Right atrium auricular region (tissue), 2 donors: ENCODE measurements around the gene ZNF423. TPM values are rescaled to one million over a fixed set of nuclear protein-coding genes. Genes with fewer than 3 reads are reported as not detected.
"Not testable (repeated sequence)": the region's sequence is repeated elsewhere in the genome, so short reads cannot be mapped to it uniquely, and the experiment has no call there.

ENCODE experiments used
- DNase-seq: peaks from one replicate; pipeline ENCODE4 v3.0.0-alpha.2; 2019; ENCODE audit warnings: low spot score
- H3K27ac ChIP-seq, 2 donors: fragments of 200-600 bp; sonication (generic); 1 replicate in 1 of 2; 2 replicates in 1 of 2; pipeline ENCODE4 v1.5.1; 2016 to 2019
- H3K27me3 ChIP-seq, 2 donors: fragments of 200-600 bp; sonication (generic); one replicate each; pipeline versions ENCODE4 v1.5.1 to v1.6.0; 2017 to 2019
- H3K36me3 ChIP-seq: fragments of 200-600 bp; sonication (generic); one replicate; pipeline ENCODE4 v1.5.1; 2016
- H3K4me1 ChIP-seq, 2 donors: fragments of 200-600 bp; sonication (generic); one replicate each; pipeline versions ENCODE4 v1.5.1 to v1.6.0; 2017 to 2019
- H3K4me3 ChIP-seq, 2 donors: fragments of 200-600 bp; sonication (generic); 1 replicate in 1 of 2; 2 replicates in 1 of 2; pipeline ENCODE4 v1.5.1; 2017 to 2019; ENCODE audit warnings: mild to moderate bottlenecking in 1 of 2, moderate library complexity in 1 of 2
- H3K9me3 ChIP-seq, 2 donors: fragments of 200-600 bp; sonication (generic); one replicate each; pipeline ENCODE4 v1.5.1; 2019
- CTCF ChIP-seq, 2 donors: fragments of 200-600 bp; sonication (generic); IDR thresholded peaks; one replicate each; pipeline ENCODE4 v1.5.1; 2019; ENCODE audit warnings: antibody characterized with exemption in 2 of 2
- total RNA-seq, 2 donors: library from RNA; depleted of rRNA; stranded (reverse); fragments of >200 nt; gene quantifications; one replicate each; pipeline ENCODE4 v1.1.0, GENCODE V29; 2016

Gene ZNF423
- total RNA-seq, 2 donors from 2014 or later, result 8.5 to 10.7 TPM

GRCh38 chr16:49566432-49566831 lies 289.5 kb downstream of the ZNF423 start:
- Histone ChIP-seq H3K27ac (no peak overlapping the region), H3K9me3 (no peaks in the 10 kb centered on the region), H3K4me3 (no peak overlapping the region), H3K36me3 (no peaks in the 10 kb centered on the region), H3K4me1 (no peaks in the 10 kb centered on the region), H3K27me3 (no peaks in the 10 kb centered on the region)
- DNase-seq, result no peak
- TF ChIP-seq CTCF (IDR thresholded peaks at IDR 0.05), result no peak

GRCh38 chr16:49564496-49565229 lies 291.2 kb downstream of the ZNF423 start:
- no peak overlapping the region for H3K4me3 ChIP-seq
- H3K27ac ChIP-seq, result no peak overlapping the region
- TF ChIP-seq CTCF (IDR thresholded peaks at IDR 0.05), result no peak

GRCh38 chr16:49563666-49564065 lies 292.2 kb downstream of the ZNF423 start:
- H3K27ac ChIP-seq, result no peak overlapping the region
- no peak for TF ChIP-seq CTCF (IDR thresholded peaks at IDR 0.05)
- H3K9me3 ChIP-seq, result no peaks in the 10 kb centered on the region
- peaks cover 0 to 4% of the 10 kb centered on the region in 2 donors for H3K4me1 ChIP-seq
- no peak for DNase-seq
- no peak overlapping the region for H3K4me3 ChIP-seq
- H3K27me3 ChIP-seq, result no peaks in the 10 kb centered on the region
- no peaks in the 10 kb centered on the region for H3K36me3 ChIP-seq

More at GRCh38 chr16:49564496-49565229, 291.2 kb downstream of the ZNF423 start:
- no peaks in the 10 kb centered on the region for H3K36me3 ChIP-seq
- H3K27me3 ChIP-seq, result no peaks in the 10 kb centered on the region
- peaks cover 0 to 4% of the 10 kb centered on the region in 2 donors for H3K4me1 ChIP-seq
- no peaks in the 10 kb centered on the region for H3K9me3 ChIP-seq
- no peak for DNase-seq

GRCh38 chr16:49562894-49563293 lies 293.0 kb downstream of the ZNF423 start:
- not testable (repeated sequence) for H3K27ac ChIP-seq, H3K36me3 ChIP-seq, DNase-seq, H3K27me3 ChIP-seq, H3K4me3 ChIP-seq, H3K9me3 ChIP-seq, H3K4me1 ChIP-seq

GRCh38 chr16:49562228-49562627 lies 293.7 kb downstream of the ZNF423 start:
- Histone ChIP-seq H3K4me1 (peaks cover 0 to 4% of the 10 kb centered on the region in 2 donors), H3K4me3 (no peak overlapping the region), H3K36me3 (no peaks in the 10 kb centered on the region), H3K27ac (no peak overlapping the region), H3K9me3 (no peaks in the 10 kb centered on the region), H3K27me3 (no peaks in the 10 kb centered on the region)
- TF ChIP-seq CTCF (IDR thresholded peaks at IDR 0.05), result no peak
- DNase-seq, result no peak

- no peak overlapping the region for H3K4me3 ChIP-seq
- TF ChIP-seq CTCF (IDR thresholded peaks at IDR 0.05), result no peak
- H3K9me3 ChIP-seq, result no peaks in the 10 kb centered on the region
- H3K27ac ChIP-seq, result no peak overlapping the region
- H3K36me3 ChIP-seq, result no peaks in the 10 kb centered on the region
- H3K27me3 ChIP-seq, result no peaks in the 10 kb centered on the region
- H3K4me1 ChIP-seq, result peaks cover 0 to 4% of the 10 kb centered on the region in 2 donors
- peak; percentile 82 for DNase-seq
Observed at GRCh38 chr16:49560004-49560830, 295.7 kb downstream of the ZNF423 start.
